Measurements from ENCODE around the gene SP4.

Gene SP4

GRCh38 chr7:21426286-21427181, 1.3 kb upstream of the SP4 start:
- peak overlapping the region; percentile 66 for H3K4me3 ChIP-seq (ENCODE audit: low read length)
- no peak for TF ChIP-seq ZNF274 (IDR thresholded peaks at IDR 0.05; ENCODE audit: low read depth, low read length)

GRCh38 chr7:21427182-21427870, 557 bp upstream of the SP4 start:
- H3K4me3 ChIP-seq (ENCODE audit: low read length), result peak overlapping the region; percentile 87
- TF ChIP-seq ZNF274 (IDR thresholded peaks at IDR 0.05; ENCODE audit: low read depth, low read length), result no peak

- TF ChIP-seq ZNF274 (IDR thresholded peaks at IDR 0.05; ENCODE audit: low read depth, low read length), result no peak
- H3K4me3 ChIP-seq (ENCODE audit: low read length), result peak overlapping the region; percentile 81
Measured at GRCh38 chr7:21428659-21428941, 717 bp downstream of the SP4 start.

GRCh38 chr7:21429021-21429420, 1.1 kb downstream of the SP4 start:
- peak overlapping the region; percentile 81; the same call in 1 of the 2 replicates for H3K4me3 ChIP-seq (ENCODE audit: low read length)
- TF ChIP-seq ZNF274 (IDR thresholded peaks at IDR 0.05; ENCODE audit: low read depth, low read length), result no peak

- no peak overlapping the region for H3K4me3 ChIP-seq (ENCODE audit: low read length)
- TF ChIP-seq ZNF274 (IDR thresholded peaks at IDR 0.05; ENCODE audit: low read depth, low read length), result no peak
Measured at GRCh38 chr7:21429786-21430574, 2.1 kb downstream of the SP4 start.

- TF ChIP-seq ZNF274 (IDR thresholded peaks at IDR 0.05; ENCODE audit: low read depth, low read length), result no peak
- no peak overlapping the region for H3K4me3 ChIP-seq (ENCODE audit: low read length)
Measured at GRCh38 chr7:21430575-21430954, 2.7 kb downstream of the SP4 start.

GRCh38 chr7:21443149-21443841, 15.4 kb downstream of the SP4 start:
- no peak for TF ChIP-seq ZNF274 (IDR thresholded peaks at IDR 0.05; ENCODE audit: low read depth, low read length)
- H3K4me3 ChIP-seq (ENCODE audit: low read length), result no peak overlapping the region

- TF ChIP-seq ZNF274 (IDR thresholded peaks at IDR 0.05; ENCODE audit: low read depth, low read length), result no peak
- no peak overlapping the region for H3K4me3 ChIP-seq (ENCODE audit: low read length)
Measured at GRCh38 chr7:21448974-21449373, 21.1 kb downstream of the SP4 start.

GRCh38 chr7:21450076-21450475, 22.2 kb downstream of the SP4 start:
- no peak overlapping the region for H3K4me3 ChIP-seq (ENCODE audit: low read length)
- TF ChIP-seq ZNF274 (IDR thresholded peaks at IDR 0.05; ENCODE audit: low read depth, low read length), result no peak

GRCh38 chr7:21450941-21451340, 23.1 kb downstream of the SP4 start:
- no peak overlapping the region for H3K4me3 ChIP-seq (ENCODE audit: low read length)
- no peak for TF ChIP-seq ZNF274 (IDR thresholded peaks at IDR 0.05; ENCODE audit: low read depth, low read length)

GRCh38 chr7:21454182-21454581, 26.3 kb downstream of the SP4 start:
- no peak for TF ChIP-seq ZNF274 (IDR thresholded peaks at IDR 0.05; ENCODE audit: low read depth, low read length)
- H3K4me3 ChIP-seq (ENCODE audit: low read length), result no peak overlapping the region

GRCh38 chr7:21454906-21455305, 27.0 kb downstream of the SP4 start:
- no peak overlapping the region for H3K4me3 ChIP-seq (ENCODE audit: low read length)
- no peak for TF ChIP-seq ZNF274 (IDR thresholded peaks at IDR 0.05; ENCODE audit: low read depth, low read length)

GRCh38 chr7:21461282-21461681, 33.4 kb downstream of the SP4 start:
- no peak for TF ChIP-seq ZNF274 (IDR thresholded peaks at IDR 0.05; ENCODE audit: low read depth, low read length)
- H3K4me3 ChIP-seq (ENCODE audit: low read length), result no peak overlapping the region

- no peak overlapping the region for H3K4me3 ChIP-seq (ENCODE audit: low read length)
- TF ChIP-seq ZNF274 (IDR thresholded peaks at IDR 0.05; ENCODE audit: low read depth, low read length), result no peak
Measured at GRCh38 chr7:21462081-21462480, 34.2 kb downstream of the SP4 start.
